Stimulated activated CD8-positive, alpha-beta memory T cell treated with anti-CD3 and anti-CD28 coated beads, Interleukin-7, amount 100 ng/mL, for 24 hours (primary cell): Measurements from ENCODE around the gene STXBP5L.
"Not testable (repeated sequence)": the region's sequence is repeated elsewhere in the genome, so short reads cannot be mapped to it uniquely, and the experiment has no call there.

ENCODE experiments used
- DNase-seq: peaks from one replicate; pipeline ENCODE4 v3.0.0-alpha.2; 2020; ENCODE audit warnings: low read depth

STXBP5L gene

DNA sequence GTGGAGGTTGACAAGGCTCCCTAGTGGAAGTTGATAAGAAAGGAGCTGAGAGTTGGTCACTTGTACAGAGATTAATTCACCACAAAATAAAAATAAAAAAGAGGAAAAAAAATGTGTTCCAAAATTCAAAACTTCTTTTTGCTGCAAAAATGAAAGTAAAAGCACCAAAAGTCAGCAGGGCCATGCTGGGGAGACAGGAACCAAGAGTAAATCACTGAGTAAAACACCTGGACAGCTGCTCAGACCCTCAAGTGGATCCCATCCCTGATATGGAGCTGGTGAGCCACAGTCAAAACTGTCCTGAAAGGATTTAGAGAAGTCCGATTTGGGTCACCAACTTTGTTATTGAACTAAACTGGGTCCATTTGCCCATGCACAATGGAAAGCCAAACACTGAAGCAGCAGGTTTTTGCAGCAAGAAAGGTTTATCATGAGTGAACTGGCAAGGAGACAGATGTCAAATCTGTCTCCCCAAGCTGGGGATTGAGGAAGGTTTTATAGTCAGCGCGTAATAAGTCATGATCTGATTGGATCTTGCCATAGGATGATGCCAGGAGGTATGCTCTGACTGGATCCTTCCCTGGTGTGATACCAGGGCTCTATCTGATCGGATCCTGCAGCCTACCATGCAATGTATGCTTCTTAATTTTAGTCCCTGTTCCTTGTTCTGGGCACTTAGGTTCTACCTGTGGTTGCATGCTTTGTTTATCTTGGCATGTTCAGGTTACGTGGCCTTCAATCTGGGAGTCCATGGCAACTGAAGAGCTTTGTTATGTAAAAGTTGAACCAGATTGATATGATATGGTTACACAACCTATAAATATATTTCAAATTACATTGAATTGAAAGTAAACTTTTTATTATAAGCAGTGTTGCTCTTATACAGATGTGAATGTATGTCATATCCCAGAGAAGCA, 324.6 kb downstream of the STXBP5L start:
- no peak for DNase-seq

DNA sequence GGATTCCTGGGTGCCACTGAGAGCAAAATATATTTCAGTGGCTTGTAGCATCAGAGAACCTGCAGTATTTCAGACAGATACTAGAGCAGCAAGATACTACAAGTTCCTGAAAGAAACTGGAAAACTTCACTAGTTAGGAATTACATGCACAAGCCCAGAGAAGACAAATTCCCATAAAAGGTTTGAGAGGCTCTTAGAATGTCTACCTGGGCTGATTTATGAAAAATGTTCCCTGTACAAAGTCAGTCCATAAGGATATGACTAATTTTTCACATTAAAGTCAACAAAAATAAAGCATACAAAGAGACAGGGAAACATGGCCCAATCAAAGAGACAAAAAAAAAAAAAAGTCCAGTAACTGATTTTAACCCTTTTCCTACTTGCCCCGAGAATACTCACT, 335.2 kb downstream of the STXBP5L start:
- DNase-seq: no peak

DNA sequence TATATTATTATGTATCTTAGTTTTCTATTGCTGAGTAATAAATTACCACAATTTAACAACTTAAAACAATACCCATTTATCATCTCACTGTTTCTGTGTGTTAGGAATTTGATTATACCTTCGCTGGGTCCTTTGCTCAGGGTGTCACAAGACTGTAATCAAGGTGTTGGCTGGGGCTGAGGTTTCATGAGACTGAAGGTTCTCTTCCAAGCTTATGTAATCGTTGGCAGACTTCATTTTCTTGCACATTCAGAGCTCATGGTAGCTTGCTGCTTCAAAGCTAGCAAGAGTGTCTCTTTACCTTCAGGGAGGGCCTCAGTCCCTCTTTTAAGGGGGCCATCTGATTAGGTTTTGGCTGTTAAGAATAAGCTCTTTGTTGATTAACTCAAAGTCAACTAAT, 344.7 kb downstream of the STXBP5L start:
- no peak for DNase-seq

DNA sequence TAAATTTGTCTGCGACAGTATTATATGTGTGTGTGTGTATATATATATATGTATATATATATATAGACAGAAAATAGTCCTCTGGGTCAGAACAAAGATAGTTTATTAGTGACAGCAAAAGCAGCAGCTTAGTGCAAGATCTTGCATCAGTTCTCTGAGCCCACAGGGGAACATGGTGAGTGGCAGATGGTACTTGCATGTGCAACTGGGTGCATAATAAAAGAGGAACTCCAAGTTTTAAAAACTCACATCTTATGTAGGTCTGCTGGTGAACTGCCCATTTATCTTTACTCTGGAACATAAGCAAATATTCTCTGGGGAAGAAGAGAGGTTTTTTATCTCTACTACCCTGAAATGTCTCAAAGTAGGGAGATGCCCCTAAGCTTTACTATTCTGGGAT, 361.4 kb downstream of the STXBP5L start:
- DNase-seq: no peak

DNA sequence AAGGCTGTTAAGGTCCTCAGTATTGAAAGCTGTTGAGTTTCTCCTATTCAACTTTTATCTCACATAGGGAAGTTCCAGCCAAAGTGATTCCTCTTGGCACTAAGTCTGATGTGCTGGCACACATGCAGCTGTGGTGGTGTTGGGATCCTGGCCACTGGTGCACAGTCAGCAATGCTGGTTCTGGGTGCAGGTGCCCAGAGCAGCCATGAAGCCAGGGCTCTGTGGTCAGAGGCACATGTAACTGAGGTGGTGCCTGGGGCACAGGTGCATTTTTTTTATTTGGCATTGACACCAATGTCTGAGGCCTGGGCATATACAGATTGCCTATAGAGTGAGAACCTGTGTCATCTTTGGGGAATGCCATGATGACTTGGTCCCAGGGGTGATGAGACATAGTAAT, 366.4 kb downstream of the STXBP5L start:
- DNase-seq: no peak

DNA sequence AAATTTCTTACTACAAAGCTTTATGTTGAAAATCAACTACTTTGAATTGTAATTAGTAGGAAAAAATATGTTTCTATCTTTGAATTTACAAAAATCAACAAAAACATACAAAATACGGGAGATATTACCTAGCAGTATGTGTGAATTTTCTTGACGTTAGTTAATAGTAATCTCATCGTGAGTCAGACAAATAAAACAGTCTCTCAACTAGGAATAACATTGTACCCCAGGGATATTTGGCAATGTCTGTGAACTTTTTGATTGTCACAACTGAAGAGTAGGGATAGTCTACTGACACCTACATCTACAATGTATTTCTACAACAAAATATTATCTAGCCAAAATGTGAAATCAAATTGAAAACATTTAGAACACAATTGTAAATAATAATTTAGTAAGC, 387.4 kb downstream of the STXBP5L start:
- no peak for DNase-seq

DNA sequence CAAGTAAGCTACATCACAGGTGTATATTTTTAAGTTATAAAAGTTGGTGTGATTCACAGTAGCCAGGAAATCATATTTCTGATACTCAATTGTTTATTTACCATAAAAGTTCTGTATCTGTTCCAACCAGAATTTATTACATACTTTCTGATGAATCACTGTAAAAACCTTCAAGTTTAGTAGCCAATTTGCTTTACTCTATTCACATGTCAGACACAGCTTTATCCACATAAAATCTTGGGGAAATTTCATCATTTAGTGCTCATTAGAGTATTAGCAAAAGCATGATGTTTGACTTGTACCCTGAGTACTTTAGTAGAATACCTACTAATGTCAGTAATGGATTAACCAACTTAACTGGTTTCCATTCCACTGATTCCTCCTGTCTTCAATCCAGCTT, 388.0 kb downstream of the STXBP5L start:
- no peak for DNase-seq

DNA sequence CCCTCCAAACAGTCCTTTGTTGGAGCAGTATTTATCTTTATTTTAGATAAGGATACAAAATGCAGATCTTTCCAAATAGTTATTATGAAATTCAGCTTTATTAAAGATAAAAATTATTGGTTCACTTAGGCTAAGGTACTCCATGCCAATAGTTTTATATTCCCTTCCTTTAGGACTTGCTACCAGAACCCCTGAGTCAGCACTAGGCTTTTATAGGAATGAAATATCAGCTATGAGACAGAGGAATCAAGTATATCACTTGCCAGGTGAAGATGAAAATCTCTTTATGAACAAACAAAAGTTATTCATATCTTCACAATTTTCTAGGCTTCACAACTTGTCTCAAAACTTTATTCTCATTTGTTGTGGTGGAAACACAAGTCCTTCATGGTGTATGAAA, 416.3 kb downstream of the STXBP5L start:
- DNase-seq: no peak

DNA sequence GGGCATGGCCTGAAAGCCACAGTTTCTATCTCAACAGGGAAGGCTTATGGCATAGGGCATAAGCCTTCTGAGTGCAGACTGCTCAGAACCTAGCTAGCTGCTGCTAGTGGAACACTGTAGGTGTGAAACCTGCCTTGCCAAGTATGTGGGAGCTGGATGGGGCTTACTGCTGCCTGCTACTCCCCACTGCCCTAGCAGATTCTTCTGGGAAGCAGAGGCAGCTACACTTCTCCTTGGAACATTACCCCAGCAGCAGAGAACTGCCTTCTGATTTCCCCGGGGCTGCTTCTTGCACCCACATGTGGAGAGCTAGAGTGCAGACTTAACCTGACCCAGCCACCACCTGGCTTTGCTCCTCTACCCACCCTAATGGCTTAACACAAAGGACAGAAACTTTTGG, 422.1 kb downstream of the STXBP5L start:
- no peak for DNase-seq

DNA sequence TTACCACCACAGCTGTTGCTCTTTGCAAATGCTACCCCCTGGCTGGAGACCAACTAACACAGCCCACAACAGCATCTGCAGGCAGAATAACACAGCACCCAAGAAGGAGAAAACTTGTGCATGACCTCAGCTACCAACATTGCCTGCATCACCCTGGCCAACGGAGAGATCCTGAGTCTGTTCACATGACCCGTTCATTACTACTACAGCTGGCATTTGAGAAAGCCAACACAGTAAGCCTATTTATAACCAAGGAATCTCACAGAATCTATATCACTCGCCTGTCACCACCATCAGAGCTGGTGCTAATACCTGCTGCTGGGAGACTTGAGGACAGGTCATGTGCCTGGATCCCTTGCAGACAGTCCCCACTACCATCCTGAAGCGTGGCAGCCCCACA, 422.6 kb downstream of the STXBP5L start:
- no peak for DNase-seq

DNA sequence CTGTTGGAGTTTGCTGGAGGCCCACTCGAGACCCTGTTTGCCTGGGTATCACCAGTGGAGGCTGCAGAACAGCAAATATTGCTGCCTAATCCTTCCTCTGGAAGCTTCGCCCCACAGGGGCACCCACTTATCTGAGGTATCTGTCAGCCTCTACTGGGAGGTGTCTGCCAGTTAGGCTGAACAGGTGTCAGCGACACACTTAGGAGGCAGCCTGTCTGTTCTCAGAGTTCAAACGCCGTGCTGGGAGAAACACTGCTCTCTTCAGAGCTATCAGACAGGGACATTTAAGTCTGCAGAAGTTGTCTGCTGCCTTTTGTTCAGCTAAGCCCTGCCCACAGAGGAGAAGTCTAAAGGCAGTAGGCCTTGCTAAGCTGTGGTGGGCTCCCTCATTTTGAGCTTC, 448.0 kb downstream of the STXBP5L start:
- DNase-seq: not testable (repeated sequence)

DNA sequence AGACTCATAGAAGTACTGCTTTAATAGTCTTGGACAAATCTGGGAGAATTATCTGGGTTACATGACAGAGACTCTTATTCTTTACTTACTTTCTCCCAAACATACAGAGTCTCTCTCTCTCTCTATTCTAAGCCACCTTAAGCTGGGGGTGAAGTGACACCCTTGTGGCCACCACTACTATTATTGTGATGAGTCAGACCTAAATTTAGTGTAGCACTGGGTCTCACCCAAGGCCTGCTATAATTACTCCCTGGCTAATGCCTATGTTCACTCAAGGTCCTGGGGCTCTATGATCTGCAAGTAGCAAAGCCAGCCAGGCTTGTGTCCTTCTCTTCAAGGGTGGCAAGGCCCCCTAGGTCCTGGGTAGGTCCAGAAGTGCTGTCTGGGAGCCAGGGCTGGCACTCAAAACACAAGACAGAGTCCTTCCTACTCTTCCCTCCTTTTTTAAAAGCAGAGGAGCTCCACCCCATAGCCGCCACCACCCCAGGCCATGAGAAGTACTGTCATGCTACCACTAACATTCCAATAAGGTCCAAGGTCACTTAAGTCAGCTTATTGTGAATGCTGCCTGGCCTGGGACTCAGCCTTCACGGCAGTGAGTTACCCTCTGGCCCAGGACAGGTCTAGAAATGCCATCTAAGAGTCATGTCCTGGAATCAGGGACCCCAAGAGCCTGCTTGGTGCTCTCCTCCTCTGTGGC, 454.2 kb downstream of the STXBP5L start:
- no peak for DNase-seq

DNA sequence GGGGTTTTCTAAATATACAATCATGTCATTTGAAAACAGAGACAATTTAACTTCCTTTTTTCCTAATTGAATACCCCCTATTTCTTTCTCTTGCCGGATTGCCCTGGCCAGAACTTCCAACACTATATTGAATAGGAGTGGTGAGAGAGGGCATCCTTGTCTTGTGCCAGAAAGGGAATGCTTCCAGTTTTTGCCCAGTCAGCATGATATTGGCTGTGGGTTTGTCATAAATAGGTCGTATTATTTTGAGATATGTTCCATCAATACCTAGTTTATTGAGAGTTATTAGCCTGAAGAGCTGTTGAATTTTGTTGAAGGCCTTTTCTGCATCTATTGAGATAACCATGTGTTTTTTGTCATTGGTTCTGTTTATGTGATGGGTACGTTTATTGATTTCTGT, 480.3 kb downstream of the STXBP5L start:
- not testable (repeated sequence) for DNase-seq

DNA sequence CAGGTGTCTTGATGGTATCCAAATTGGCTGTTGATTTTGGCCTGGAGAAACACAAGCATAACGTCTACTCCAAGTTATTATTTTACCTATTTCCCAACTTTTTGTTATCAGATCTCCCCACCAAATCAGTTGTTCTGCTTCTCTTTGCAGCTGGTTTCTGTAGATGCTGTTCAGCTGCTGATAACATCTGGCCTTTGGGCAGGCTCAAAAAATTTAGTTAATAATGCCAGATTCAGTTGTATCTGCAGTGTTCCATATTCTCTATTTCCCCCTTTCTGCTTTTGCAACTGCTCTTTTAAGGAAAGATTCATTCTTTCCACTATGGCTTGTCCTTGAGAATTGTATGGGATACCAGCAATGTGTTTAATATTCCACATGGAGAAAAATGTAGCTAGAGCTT, 488.0 kb downstream of the STXBP5L start:
- not testable (repeated sequence) for DNase-seq

DNA sequence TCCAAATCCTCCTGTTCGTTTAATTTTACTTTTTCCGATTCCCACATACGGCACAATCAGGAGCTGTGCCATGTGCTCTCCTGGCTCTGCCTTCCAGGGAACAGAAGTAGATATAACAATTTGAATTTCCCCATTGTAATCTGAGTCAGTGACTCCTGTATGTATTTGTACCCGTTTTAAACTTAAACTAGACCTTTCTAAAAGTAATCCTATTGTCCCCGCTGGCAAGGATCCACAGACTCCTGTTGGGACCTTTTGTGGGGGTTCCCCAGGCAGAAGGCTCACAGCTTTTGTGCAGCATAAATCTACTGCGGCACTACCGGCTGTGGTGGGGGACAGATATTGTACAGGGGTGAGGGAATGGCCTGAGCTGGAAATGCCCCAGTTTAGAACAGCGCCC, 490.0 kb downstream of the STXBP5L start:
- DNase-seq: not testable (repeated sequence)

DNA sequence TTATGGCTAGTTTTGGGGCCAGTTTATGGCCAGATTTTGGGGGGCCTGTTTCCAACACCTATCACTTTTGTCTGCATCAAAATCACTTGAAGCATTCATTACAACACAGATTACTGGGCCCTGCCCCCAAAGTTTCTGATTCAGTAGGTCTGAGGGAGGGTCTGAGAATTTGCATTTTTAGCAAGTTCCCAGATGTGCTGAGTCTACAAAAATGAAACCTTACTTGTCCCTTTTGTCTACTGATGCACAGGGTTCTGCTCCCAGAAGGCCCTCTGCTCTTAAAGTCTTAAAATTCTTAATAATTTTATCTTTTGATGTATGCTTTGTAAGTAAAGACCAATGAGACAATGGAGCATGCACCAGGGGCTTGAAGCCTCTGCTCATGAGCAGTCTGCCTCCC, 491.8 kb downstream of the STXBP5L start:
- DNase-seq: no peak

DNA sequence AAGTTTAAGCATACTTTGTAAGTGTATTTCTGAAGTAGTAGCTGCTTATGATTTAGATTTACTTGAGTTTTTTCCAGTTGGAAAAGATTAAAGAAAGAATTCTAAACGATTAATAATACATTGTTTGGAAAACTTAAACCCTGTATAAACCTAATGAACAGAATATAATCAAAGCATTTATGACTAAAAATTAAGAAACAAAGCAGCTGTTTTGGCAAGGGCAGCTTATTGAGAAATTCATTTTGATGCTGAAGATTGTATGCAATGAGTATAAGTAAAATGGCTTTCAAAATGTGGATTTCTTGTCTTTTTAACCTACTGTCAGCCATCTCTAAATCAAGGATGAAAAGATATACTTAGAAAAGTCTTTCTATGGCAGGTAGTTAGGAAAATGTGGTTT, 497.6 kb downstream of the STXBP5L start:
- no peak for DNase-seq

DNA sequence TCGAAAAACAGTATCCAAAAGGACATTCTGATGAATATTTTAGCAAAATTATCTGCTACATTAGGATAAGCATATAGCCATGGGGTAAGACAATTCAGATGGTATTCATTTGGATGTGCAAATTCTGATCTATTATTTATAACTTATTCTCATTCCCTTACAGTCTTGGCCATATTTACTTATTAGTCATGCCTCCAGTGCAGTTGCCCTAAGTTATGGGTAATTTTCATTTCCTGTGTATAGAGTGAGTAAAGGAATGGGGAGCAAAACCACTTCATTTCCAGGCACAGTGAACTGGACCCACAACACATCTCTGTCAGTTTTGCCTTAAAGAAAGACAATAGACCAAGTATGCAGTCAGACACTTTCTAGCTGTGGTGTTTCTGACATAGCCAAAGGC, 503.5 kb downstream of the STXBP5L start:
- no peak for DNase-seq

DNA sequence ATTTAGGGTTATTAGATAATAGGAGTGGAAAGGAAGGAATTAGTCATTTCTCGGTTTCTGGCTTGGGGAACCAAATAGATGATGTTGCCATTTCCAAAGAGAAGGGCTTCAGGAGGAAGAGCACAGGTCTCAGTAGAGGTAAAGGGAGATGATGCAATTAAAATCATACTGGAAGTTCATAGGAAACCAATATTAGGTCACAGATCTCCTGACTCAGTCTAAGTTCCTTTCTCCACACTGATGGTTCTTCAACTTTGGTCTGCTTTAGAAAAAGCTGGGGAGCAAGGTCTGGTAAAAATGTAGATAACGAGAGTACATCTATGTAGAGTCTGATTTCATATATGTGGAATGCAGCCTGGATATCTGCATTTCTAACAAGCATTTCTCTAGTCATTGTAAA, 506.9 kb downstream of the STXBP5L start:
- DNase-seq: no peak

DNA sequence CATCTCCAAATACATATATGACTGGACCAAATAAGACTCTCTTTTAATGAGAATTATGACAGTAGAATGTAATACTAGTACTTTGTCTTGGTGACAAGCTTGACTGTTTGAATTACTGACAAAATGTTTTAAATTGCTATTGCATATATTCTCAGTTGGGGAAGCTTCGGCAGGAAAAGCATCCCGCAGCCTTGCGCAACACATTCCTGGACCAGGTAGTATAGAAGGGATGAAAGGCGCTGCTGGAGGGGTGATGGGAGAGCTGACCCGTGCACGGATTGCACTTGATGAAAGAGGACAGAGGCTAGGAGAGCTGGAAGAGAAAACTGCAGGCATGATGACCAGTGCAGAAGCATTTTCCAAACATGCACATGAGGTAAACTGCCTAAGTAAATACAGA, 510.2 kb downstream of the STXBP5L start:
- no peak for DNase-seq

DNA sequence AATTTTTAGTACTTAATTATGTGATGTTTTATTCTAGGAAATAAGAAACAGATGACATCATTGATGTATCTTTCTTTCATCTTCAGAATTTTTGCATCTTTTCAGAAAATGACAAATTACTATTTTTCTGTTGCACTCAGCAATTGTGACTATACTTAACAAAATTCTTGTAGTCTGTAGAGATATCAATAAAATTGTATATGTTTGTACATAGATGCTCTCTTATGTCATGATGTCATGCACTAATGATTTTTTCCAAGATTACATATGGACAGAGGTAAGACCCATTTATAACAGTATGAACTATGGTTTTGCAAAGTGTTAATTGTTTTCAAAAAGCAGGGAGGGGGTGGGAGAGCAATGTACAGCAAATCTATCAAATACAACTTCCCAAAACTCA, 516.5 kb downstream of the STXBP5L start:
- no peak for DNase-seq

DNA sequence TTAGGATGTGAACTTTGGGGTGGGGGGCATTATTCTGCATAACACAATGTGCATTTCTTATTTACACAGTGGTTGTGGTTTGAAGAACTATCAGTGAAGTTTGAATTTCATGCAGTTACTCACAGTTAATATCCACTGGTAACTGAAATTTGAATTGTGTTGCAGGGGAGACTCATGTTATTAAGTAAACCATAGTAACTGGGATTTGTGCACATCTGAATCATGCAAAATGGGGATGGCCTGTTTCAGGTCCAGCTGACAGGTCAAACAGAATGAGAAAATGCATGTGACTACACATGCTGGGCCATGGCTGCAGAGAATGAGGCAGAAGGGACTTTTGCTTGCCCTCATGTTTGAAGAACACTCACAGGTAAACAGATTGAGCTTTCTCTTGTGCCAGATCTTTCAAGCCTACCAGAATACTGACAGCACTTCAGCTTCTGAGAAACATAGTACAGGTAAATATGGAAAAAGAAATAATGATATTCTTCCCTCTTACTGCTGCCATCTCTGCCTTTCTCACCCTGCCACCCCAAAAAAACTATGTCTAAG, 522.7 kb downstream of the STXBP5L start:
- no peak for DNase-seq
